Panc1 (cell line): Measurements from ENCODE around the gene RNF19B. TPM values are rescaled to one million over a fixed set of nuclear protein-coding genes. Genes with fewer than 3 reads are reported as not detected.

ENCODE experiments used
- ATAC-seq: fragments of 200-7000 bp; cut with Tn5 transposase; 2 replicates; pipeline ENCODE4 v1.9.1; 2020; ENCODE audit warnings: mild to moderate bottlenecking, moderate library complexity
- Bru-seq: library from RNA; stranded (reverse); fragments of 400-500 nt; gene quantifications from one replicate; lab custom pipeline; 2021; lab: Mats Ljungman, UMichigan
- BruChase-seq, 2 experiments: library from RNA; stranded (reverse); fragments of 400-500 nt; gene quantifications; one replicate each; lab custom pipeline; 2021; lab: Mats Ljungman, UMichigan
- BruUV-seq: library from RNA; stranded (reverse); fragments of 400-500 nt; replicated peaks from 2 replicates; lab custom pipeline; 2021; lab: Mats Ljungman, UMichigan
- CTCF ChIA-PET: fragments of 300-600 bp; sonication (Branson Sonifier 250); formaldehyde crosslinking; loops from one replicate; lab custom pipeline; 2022; ENCODE audit warnings: antibody characterized with exemption; lab: Charles Lee
- POLR2A ChIA-PET: fragments of 300-600 bp; sonication (Branson Sonifier 250); formaldehyde crosslinking; loops from one replicate; lab custom pipeline; 2022; ENCODE audit warnings: antibody characterized with exemption; lab: Charles Lee
- DNase-seq: peaks from one replicate; pipeline ENCODE4 v3.0.0-alpha.2; 2010; ENCODE audit warnings: low read depth, low spot score
- H3K27ac ChIP-seq: 2 replicates; pipeline ENCODE4 v1.5.1; 2011; ENCODE audit warnings: mild to moderate bottlenecking, low read length, inconsistent platforms
- H3K27me3 ChIP-seq: fragments of 200-500 bp; sonication (Bioruptor generic); 2 replicates; pipeline ENCODE4 v1.6.0; 2014; ENCODE audit warnings: low read length, inconsistent platforms; ENCODE audit not compliant: control insufficient read depth, insufficient read depth
- H3K36me3 ChIP-seq: fragments of 200-500 bp; sonication (Bioruptor generic); 2 replicates; pipeline ENCODE4 v1.5.1; 2014; ENCODE audit warnings: inconsistent platforms, mild to moderate bottlenecking, low read length, moderate library complexity; ENCODE audit not compliant: control insufficient read depth, insufficient read depth
- H3K4me1 ChIP-seq: 2 replicates; pipeline ENCODE4 v1.5.1; 2011; ENCODE audit warnings: inconsistent platforms, mild to moderate bottlenecking, low read length, moderate library complexity; ENCODE audit not compliant: control insufficient read depth, insufficient read depth
- H3K4me3 ChIP-seq, 2 experiments: 2 replicates each; pipeline ENCODE4 v1.5.1; 2011 to 2012; ENCODE audit warnings: low read depth in 2 of 2, low read length in 2 of 2, mild to moderate bottlenecking in 2 of 2, inconsistent platforms in 1 of 2, moderate library complexity in 1 of 2
- H3K9me3 ChIP-seq: fragments of 200-500 bp; sonication (Bioruptor generic); 2 replicates; pipeline ENCODE4 v1.5.1; 2014; ENCODE audit warnings: low read depth, mild to moderate bottlenecking, inconsistent platforms, low read length, moderate library complexity; ENCODE audit not compliant: control insufficient read depth, insufficient read depth
- POLR2AphosphoS5 ChIP-seq: IDR thresholded peaks from 2 replicates; pipeline ENCODE4 v1.6.1; 2012; ENCODE audit warnings: mild to moderate bottlenecking, low read depth, low read length, moderate library complexity
- SIN3A ChIP-seq: IDR thresholded peaks from 2 replicates; pipeline ENCODE4 v1.6.1; 2012; ENCODE audit warnings: low read depth, mild to moderate bottlenecking, low read length, moderate library complexity, borderline replicate concordance; ENCODE audit not compliant: insufficient read depth
- TCF7L2 ChIP-seq: IDR thresholded peaks from 2 replicates; pipeline ENCODE4 v1.6.1; 2011; ENCODE audit warnings: mild to moderate bottlenecking, low read depth, low read length, inconsistent platforms
- in situ Hi-C: cut with HindIII; loops from 2 replicates; pipeline ENCODE4 v1.10.0; 2016; ENCODE audit warnings: low sequenced_read_pairs, low pct_unique_long_range_greater_than_20kb
- intact Hi-C: fragments of 100-400 bp; cut with micrococcal nuclease; formaldehyde crosslinking; loops from one replicate; pipeline ENCODE4 v1.10.0; 2022; ENCODE audit not compliant: unreplicated experiment
- long read RNA-seq: library from polyadenylated mRNA; unstranded; transcript quantifications from one replicate; pipeline ENCODE4 v2.0.0, GENCODE V29; 2021; ENCODE audit not compliant: unreplicated experiment
- polyA plus RNA-seq: library from polyadenylated mRNA; unstranded; fragments of >200 nt; gene quantifications from one replicate; pipeline ENCODE4 v1.2.1, GENCODE V29; 2012; ENCODE audit warnings: missing spikeins; ENCODE audit not compliant: insufficient read length
- total RNA-seq: library from RNA; stranded (reverse); gene quantifications from one replicate; pipeline ENCODE4 v1.2.1, GENCODE V29; 2021; ENCODE audit not compliant: unreplicated experiment
- TF ChIP-seq, protein P1 (sequence below): fragments of 450-650 bp; IDR thresholded peaks from 2 replicates; pipeline ENCODE4 v1.5.1; 2017; ENCODE audit warnings: mild to moderate bottlenecking
- TF ChIP-seq, protein P2 (sequence below), 2 experiments: IDR thresholded peaks; 2 replicates each; pipeline ENCODE4 v1.6.1; 2011 to 2012; ENCODE audit warnings: low read depth in 2 of 2, control low read depth in 1 of 2, low read length in 1 of 2, mild to moderate bottlenecking in 1 of 2, moderate library complexity in 1 of 2; ENCODE audit not compliant: insufficient read depth in 1 of 2

RNF19B gene, protein sequence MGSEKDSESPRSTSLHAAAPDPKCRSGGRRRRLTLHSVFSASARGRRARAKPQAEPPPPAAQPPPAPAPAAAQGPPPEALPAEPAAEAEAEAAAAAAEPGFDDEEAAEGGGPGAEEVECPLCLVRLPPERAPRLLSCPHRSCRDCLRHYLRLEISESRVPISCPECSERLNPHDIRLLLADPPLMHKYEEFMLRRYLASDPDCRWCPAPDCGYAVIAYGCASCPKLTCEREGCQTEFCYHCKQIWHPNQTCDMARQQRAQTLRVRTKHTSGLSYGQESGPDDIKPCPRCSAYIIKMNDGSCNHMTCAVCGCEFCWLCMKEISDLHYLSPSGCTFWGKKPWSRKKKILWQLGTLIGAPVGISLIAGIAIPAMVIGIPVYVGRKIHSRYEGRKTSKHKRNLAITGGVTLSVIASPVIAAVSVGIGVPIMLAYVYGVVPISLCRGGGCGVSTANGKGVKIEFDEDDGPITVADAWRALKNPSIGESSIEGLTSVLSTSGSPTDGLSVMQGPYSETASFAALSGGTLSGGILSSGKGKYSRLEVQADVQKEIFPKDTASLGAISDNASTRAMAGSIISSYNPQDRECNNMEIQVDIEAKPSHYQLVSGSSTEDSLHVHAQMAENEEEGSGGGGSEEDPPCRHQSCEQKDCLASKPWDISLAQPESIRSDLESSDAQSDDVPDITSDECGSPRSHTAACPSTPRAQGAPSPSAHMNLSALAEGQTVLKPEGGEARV
- total RNA-seq (29.1 TPM), Bru-seq, nascent RNA (percentile 68 among the genes with signal in this experiment), BruChase-seq, experiment 1, labeled RNA remaining after a 2-hour chase (percentile 72 among the genes with signal in this experiment), BruChase-seq, experiment 2, labeled RNA remaining after a 6-hour chase (percentile 71 among the genes with signal in this experiment)
- 20.4 TPM for polyA plus RNA-seq
- long read RNA-seq, transcript RNF19B-203 (9 exons, 2,560 nt): minor isoform, 7 of 52 reads
- long read RNA-seq, transcript RNF19B-202 (9 exons, 2,598 nt): minor isoform, 9 of 52 reads
- long read RNA-seq, transcript RNF19B-201 (9 exons, 2,334 nt): major isoform, 28 of 52 reads
- long read RNA-seq, partial matches to known transcripts: 2 of 52 reads
- long read RNA-seq, other reads (novel, unspliced or antisense): 6 of 52 reads

DNA sequence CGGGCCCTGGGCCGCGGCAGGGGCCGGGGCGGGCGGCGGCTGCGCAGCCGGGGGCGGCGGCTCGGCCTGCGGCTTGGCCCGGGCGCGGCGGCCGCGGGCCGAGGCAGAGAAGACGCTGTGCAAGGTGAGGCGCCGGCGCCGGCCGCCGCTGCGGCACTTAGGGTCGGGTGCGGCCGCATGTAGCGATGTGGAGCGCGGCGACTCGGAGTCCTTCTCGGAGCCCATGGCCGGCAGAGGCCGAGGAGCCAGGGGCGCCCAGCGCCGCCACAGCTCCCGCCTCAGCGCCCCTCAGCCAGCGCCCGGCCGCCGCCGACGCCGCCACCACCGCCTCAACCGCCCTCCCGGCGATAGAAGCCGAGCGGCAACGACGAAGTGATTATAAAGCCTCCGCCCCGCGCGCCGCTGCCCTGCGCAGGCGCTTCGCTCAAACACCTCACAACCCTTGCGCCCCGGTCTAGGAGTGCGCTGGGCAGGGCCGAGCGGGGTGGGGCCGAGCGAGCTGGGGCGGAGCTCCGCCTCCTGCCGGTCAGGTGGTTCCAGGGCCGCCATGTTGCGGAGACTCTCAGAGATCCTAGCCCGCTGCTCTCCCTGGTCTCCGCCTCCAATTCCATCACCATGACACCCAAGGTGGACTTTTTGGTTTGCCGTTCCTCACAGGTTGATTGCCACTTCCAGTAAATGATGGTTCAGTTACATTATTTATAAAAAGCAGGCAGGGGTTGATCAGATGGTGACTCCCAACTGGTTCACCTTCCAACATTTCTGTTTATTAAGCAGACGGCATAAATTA is at the start of gene RNF19B:
TSS of gene RNF19B (minus strand) at position 349 of the 790 bp plus-strand sequence. CDS start at position 225, 124 bp downstream.
- peak; percentile 82 for DNase-seq
- intact Hi-C loops: no loop called here

DNA sequence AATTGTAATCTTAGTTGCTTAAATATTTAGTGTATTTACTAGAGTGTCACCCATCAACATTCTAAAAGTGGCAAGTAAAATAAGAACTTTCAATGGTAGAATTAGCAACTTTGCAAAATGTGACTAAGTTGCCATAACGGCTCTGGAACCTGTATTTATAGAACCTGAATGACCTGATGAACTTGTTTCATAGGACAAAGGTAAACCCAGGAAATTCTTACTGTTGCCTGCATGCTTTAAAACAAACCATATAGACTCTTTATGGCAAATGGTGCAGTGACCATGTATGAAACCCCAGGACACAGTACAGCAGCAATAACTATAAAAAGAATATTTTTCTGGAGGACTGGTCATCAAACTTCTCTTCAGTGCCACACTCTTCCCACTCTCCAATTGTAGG is 49.2 kb upstream of the RNF19B start:
- H3K4me3 ChIP-seq: no peak overlapping the region
- no peaks in the 10 kb centered on the region for H3K9me3 ChIP-seq
- ChIA-PET CTCF (interaction anchor here (0.8 kb wide), 1 partner anchor 918 kb away, joined by 4 read pairs; no protein-coding TSS in a partner anchor), POLR2A (no interaction called here)
- BruUV-seq: no TSS peak
- H3K4me1 ChIP-seq: no peaks in the 10 kb centered on the region
- in situ Hi-C loops: no loop called here
- TF ChIP-seq, protein P1, sequence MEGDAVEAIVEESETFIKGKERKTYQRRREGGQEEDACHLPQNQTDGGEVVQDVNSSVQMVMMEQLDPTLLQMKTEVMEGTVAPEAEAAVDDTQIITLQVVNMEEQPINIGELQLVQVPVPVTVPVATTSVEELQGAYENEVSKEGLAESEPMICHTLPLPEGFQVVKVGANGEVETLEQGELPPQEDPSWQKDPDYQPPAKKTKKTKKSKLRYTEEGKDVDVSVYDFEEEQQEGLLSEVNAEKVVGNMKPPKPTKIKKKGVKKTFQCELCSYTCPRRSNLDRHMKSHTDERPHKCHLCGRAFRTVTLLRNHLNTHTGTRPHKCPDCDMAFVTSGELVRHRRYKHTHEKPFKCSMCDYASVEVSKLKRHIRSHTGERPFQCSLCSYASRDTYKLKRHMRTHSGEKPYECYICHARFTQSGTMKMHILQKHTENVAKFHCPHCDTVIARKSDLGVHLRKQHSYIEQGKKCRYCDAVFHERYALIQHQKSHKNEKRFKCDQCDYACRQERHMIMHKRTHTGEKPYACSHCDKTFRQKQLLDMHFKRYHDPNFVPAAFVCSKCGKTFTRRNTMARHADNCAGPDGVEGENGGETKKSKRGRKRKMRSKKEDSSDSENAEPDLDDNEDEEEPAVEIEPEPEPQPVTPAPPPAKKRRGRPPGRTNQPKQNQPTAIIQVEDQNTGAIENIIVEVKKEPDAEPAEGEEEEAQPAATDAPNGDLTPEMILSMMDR: no peak
- TF ChIP-seq TCF7L2 (no peak), POLR2AphosphoS5 (no peak), SIN3A (no peak)
- TF ChIP-seq, protein P2, sequence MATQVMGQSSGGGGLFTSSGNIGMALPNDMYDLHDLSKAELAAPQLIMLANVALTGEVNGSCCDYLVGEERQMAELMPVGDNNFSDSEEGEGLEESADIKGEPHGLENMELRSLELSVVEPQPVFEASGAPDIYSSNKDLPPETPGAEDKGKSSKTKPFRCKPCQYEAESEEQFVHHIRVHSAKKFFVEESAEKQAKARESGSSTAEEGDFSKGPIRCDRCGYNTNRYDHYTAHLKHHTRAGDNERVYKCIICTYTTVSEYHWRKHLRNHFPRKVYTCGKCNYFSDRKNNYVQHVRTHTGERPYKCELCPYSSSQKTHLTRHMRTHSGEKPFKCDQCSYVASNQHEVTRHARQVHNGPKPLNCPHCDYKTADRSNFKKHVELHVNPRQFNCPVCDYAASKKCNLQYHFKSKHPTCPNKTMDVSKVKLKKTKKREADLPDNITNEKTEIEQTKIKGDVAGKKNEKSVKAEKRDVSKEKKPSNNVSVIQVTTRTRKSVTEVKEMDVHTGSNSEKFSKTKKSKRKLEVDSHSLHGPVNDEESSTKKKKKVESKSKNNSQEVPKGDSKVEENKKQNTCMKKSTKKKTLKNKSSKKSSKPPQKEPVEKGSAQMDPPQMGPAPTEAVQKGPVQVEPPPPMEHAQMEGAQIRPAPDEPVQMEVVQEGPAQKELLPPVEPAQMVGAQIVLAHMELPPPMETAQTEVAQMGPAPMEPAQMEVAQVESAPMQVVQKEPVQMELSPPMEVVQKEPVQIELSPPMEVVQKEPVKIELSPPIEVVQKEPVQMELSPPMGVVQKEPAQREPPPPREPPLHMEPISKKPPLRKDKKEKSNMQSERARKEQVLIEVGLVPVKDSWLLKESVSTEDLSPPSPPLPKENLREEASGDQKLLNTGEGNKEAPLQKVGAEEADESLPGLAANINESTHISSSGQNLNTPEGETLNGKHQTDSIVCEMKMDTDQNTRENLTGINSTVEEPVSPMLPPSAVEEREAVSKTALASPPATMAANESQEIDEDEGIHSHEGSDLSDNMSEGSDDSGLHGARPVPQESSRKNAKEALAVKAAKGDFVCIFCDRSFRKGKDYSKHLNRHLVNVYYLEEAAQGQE (IDR thresholded peaks at IDR 0.05; ENCODE audit: insufficient read depth in 1 of 2, low read depth in 2 of 2, low read length in 1 of 2): no peak
- no peak overlapping the region for H3K27ac ChIP-seq
- peaks cover 35% of the 10 kb centered on the region for H3K36me3 ChIP-seq
- no peak for ATAC-seq
- DNase-seq: no peak
- no peaks in the 10 kb centered on the region for H3K27me3 ChIP-seq
- intact Hi-C loops: no loop called here

More for the DNA sequence above, at the start of gene RNF19B:
- Histone ChIP-seq H3K4me1 (peaks cover 16% of the 10 kb centered on the region; the same call in 1 of the 2 replicates), H3K27me3 (no peaks in the 10 kb centered on the region), H3K36me3 (no peaks in the 10 kb centered on the region), H3K9me3 (no peaks in the 10 kb centered on the region), H3K4me3 (peak within 1 kb of the TSS; percentile 76 to 82), H3K27ac (peak within 1 kb of the TSS; percentile 92)
- peak; percentile 98 for TF ChIP-seq POLR2AphosphoS5
- peak; percentile 82; the same call in 1 of the 2 replicates for TF ChIP-seq SIN3A
- TF ChIP-seq, protein P1: no peak
- in situ Hi-C loops: no loop called here
- CTCF ChIA-PET: interaction anchor here (0.6 kb wide), 1 partner anchor 444 kb away, joined by 3 read pairs; no protein-coding TSS in a partner anchor
- peak; percentile 96 for ATAC-seq
- POLR2A ChIA-PET: interaction anchor here (0.5 to 0.6 kb wide), 4 partner anchors 12 to 26 kb away, joined by 3 to 11 read pairs (median 6); no protein-coding TSS in a partner anchor
- no TSS peak for BruUV-seq
